ENCODE results near the gene VEGFA.

VEGFA gene

DNA sequence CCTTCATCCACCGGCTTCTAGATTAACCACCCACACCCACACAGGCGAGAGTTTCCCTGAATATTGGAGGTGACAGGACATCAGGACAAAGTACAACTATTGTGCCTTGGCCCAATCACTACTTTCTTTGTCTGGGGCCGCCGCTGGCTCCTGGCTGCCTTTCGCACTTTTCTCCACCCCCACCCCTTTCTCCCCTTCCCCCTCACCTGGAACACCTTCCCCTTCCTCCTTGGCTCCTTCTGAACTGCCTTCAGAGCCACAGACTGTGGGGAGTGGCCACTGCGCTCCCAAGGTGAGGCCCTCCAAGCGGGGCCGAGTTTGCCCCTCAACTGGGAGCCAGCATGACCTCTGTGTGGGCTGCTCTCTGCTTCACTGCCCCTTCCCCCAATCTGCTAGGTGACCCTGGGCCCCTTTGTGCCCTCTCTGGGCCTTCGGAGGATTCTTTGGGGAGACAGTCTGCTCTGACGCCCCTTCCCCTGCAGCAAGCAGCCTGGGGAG is 3.0 kb upstream of the VEGFA start:
- H3K27me3 ChIP-seq (ENCODE audit: insufficient read depth, poor library complexity, severe bottlenecking) = no peaks in the 10 kb centered on the region
- TF ChIP-seq POLR2AphosphoS5 (IDR thresholded peaks at IDR 0.05; ENCODE audit: low read depth) (no peak), SPI1 (IDR thresholded peaks at IDR 0.05; ENCODE audit: borderline replicate concordance, low read depth) (no peak), GABPA (IDR thresholded peaks at IDR 0.05; ENCODE audit: low read depth) (no peak)
- TF ChIP-seq, protein P1, sequence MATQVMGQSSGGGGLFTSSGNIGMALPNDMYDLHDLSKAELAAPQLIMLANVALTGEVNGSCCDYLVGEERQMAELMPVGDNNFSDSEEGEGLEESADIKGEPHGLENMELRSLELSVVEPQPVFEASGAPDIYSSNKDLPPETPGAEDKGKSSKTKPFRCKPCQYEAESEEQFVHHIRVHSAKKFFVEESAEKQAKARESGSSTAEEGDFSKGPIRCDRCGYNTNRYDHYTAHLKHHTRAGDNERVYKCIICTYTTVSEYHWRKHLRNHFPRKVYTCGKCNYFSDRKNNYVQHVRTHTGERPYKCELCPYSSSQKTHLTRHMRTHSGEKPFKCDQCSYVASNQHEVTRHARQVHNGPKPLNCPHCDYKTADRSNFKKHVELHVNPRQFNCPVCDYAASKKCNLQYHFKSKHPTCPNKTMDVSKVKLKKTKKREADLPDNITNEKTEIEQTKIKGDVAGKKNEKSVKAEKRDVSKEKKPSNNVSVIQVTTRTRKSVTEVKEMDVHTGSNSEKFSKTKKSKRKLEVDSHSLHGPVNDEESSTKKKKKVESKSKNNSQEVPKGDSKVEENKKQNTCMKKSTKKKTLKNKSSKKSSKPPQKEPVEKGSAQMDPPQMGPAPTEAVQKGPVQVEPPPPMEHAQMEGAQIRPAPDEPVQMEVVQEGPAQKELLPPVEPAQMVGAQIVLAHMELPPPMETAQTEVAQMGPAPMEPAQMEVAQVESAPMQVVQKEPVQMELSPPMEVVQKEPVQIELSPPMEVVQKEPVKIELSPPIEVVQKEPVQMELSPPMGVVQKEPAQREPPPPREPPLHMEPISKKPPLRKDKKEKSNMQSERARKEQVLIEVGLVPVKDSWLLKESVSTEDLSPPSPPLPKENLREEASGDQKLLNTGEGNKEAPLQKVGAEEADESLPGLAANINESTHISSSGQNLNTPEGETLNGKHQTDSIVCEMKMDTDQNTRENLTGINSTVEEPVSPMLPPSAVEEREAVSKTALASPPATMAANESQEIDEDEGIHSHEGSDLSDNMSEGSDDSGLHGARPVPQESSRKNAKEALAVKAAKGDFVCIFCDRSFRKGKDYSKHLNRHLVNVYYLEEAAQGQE (IDR thresholded peaks at IDR 0.05; ENCODE audit: insufficient replicate concordance, low read depth) = no peak
- TF ChIP-seq, protein P2, sequence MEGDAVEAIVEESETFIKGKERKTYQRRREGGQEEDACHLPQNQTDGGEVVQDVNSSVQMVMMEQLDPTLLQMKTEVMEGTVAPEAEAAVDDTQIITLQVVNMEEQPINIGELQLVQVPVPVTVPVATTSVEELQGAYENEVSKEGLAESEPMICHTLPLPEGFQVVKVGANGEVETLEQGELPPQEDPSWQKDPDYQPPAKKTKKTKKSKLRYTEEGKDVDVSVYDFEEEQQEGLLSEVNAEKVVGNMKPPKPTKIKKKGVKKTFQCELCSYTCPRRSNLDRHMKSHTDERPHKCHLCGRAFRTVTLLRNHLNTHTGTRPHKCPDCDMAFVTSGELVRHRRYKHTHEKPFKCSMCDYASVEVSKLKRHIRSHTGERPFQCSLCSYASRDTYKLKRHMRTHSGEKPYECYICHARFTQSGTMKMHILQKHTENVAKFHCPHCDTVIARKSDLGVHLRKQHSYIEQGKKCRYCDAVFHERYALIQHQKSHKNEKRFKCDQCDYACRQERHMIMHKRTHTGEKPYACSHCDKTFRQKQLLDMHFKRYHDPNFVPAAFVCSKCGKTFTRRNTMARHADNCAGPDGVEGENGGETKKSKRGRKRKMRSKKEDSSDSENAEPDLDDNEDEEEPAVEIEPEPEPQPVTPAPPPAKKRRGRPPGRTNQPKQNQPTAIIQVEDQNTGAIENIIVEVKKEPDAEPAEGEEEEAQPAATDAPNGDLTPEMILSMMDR (IDR thresholded peaks at IDR 0.05; ENCODE audit: insufficient read depth, low read length) = no peak
- no peak for DNase-seq (ENCODE audit: low read depth in 1 of 2, low spot score in 1 of 2)
- H3K4me3 ChIP-seq (replicated peaks; ENCODE audit: insufficient read depth, low read length) = no peak overlapping the region
- H3K27ac ChIP-seq (replicated peaks) = no peak overlapping the region

DNA sequence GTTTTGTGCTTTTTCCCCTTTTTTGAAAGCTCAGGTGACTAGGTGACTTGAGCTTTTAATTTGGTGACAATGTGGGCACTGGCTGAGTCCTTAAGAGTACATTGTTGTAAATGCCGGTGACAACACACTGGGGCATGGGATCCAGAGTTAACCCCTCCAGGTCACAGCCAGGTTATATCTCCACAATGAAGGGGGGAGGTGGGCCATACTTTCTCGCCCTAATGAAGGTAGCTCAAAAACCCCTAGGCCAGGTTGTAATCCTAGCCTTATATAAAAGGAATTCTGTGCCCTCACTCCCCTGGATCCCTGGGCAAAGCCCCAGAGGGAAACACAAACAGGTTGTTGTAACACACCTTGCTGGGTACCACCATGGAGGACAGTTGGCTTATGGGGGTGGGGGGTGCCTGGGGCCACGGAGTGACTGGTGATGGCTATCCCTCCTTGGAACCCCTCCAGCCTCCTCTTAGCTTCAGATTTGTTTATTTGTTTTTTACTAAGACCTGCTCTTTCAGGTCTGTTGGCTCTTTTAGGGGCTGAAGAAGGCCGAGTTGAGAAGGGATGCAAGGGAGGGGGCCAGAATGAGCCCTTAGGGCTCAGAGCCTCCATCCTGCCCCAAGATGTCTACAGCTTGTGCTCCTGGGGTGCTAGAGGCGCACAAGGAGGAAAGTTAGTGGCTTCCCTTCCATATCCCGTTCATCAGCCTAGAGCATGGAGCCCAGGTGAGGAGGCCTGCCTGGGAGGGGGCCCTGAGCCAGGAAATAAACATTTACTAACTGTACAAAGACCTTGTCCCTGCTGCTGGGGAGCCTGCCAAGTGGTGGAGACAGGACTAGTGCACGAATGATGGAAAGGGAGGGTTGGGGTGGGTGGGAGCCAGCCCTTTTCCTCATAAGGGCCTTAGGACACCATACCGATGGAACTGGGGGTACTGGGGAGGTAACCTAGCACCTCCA is 2.2 kb upstream of the VEGFA start:
- TF ChIP-seq GABPA (IDR thresholded peaks at IDR 0.05; ENCODE audit: low read depth) (no peak), SPI1 (IDR thresholded peaks at IDR 0.05; ENCODE audit: borderline replicate concordance, low read depth) (no peak), POLR2AphosphoS5 (IDR thresholded peaks at IDR 0.05; ENCODE audit: low read depth) (no peak)
- TF ChIP-seq, protein P2 (IDR thresholded peaks at IDR 0.05; ENCODE audit: insufficient read depth, low read length) = no peak
- TF ChIP-seq, protein P1 (IDR thresholded peaks at IDR 0.05; ENCODE audit: insufficient replicate concordance, low read depth) = no peak

DNA sequence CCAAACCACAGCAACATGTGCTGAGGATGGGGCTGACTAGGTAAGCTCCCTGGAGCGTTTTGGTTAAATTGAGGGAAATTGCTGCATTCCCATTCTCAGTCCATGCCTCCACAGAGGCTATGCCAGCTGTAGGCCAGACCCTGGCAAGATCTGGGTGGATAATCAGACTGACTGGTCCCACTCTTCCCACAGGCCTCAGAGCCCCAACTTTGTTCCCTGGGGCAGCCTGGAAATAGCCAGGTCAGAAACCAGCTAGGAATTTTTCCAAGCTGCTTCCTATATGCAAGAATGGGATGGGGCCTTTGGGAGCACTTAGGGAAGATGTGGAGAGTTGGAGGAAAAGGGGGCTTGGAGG is 1.5 kb upstream of the VEGFA start:
- no peak for TF ChIP-seq POLR2AphosphoS5 (IDR thresholded peaks at IDR 0.05; ENCODE audit: low read depth)
- no peak for TF ChIP-seq GABPA (IDR thresholded peaks at IDR 0.05; ENCODE audit: low read depth)
- TF ChIP-seq SPI1 (IDR thresholded peaks at IDR 0.05; ENCODE audit: borderline replicate concordance, low read depth) = no peak
- TF ChIP-seq, protein P2 (IDR thresholded peaks at IDR 0.05; ENCODE audit: insufficient read depth, low read length) = no peak
- TF ChIP-seq, protein P1 (IDR thresholded peaks at IDR 0.05; ENCODE audit: insufficient replicate concordance, low read depth) = no peak

More for the DNA sequence above, 2.2 kb upstream of the VEGFA start:
- Histone ChIP-seq H3K4me3 (replicated peaks; ENCODE audit: insufficient read depth, low read length) (no peak overlapping the region), H3K27me3 (ENCODE audit: insufficient read depth, poor library complexity, severe bottlenecking) (no peaks in the 10 kb centered on the region), H3K27ac (replicated peaks) (no peak overlapping the region)
- DNase-seq (ENCODE audit: low read depth in 1 of 2, low spot score in 1 of 2) = no peak

More for the DNA sequence above, 1.5 kb upstream of the VEGFA start:
- no peak overlapping the region for H3K27ac ChIP-seq (replicated peaks)
- no peak overlapping the region for H3K4me3 ChIP-seq (replicated peaks; ENCODE audit: insufficient read depth, low read length)
- no peak for DNase-seq (ENCODE audit: low read depth in 1 of 2, low spot score in 1 of 2)
- no peaks in the 10 kb centered on the region for H3K27me3 ChIP-seq (ENCODE audit: insufficient read depth, poor library complexity, severe bottlenecking)

All from HL-60 (cell line).